ENCODE measurements around the gene ARL6IP5.

DNA sequence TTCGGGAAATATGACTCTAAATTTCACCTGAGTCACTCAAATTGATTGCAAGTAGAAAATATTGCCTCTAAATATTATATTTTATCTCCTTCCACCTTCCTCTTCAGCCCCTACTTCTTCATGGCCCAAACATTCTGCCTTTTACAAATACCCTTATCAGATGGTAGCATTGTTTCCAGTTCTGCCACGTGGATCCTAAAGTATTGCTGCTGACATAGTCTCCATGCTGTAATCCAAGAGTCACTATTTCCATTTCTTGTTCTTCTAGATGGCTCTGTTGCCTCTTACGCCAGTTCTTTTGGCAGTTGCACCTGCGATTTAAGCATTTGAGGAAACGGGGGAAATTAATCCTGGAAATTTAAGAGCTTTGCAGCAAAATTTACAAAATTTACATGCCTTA is 24.1 kb downstream of the ARL6IP5 start:
- TF ChIP-seq, protein P1, sequence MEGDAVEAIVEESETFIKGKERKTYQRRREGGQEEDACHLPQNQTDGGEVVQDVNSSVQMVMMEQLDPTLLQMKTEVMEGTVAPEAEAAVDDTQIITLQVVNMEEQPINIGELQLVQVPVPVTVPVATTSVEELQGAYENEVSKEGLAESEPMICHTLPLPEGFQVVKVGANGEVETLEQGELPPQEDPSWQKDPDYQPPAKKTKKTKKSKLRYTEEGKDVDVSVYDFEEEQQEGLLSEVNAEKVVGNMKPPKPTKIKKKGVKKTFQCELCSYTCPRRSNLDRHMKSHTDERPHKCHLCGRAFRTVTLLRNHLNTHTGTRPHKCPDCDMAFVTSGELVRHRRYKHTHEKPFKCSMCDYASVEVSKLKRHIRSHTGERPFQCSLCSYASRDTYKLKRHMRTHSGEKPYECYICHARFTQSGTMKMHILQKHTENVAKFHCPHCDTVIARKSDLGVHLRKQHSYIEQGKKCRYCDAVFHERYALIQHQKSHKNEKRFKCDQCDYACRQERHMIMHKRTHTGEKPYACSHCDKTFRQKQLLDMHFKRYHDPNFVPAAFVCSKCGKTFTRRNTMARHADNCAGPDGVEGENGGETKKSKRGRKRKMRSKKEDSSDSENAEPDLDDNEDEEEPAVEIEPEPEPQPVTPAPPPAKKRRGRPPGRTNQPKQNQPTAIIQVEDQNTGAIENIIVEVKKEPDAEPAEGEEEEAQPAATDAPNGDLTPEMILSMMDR (IDR thresholded peaks at IDR 0.05) = no peak
- TF ChIP-seq POLR2A (IDR thresholded peaks at IDR 0.05) = no peak

Measured in adrenal gland (tissue), 5 donors.